ENCODE results near the gene TIMM17B.
"Not testable (repeated sequence)": the region's sequence is repeated elsewhere in the genome, so short reads cannot be mapped to it uniquely, and the experiment has no call there.

Gene TIMM17B

DNA sequence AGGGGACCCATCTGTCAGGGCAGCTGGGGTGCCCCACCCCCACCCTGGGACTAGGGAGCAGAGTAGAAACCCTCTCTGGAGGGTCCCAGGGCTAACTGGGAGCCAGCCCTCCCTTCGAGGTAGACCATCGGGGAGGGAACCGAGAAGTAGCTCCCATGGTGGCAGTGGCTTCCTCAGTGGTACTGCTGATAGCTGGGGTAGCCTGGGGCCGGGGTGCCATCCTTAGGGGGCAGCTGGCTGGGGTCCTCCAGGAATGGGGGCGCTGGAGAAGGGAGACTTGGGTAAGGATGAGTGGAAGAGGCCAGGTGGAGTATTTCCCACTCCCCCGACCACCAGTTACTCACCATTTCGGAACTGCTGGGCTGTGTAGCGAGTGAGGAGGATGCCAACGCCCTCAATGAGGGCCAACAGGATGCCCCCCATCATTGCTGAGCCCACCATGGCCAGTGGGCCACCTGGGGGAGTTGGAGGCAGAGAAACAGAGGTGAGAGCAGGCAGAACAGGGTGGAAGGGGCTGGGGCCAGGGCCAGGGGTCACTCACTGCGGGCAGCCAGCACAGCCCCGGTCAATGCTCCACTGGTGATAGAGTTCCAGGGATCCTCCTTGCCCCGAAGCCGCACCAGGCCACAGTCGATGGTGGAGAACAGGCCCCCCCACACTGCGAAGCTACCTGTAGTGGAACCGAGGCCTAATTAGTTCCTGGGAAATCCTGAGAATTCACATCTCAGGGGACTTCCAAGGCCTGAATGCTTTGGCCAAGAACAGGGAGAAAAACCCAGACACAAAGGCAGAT is 3.8 kb downstream of the TIMM17B start:
- DNase-seq = no peak

DNA sequence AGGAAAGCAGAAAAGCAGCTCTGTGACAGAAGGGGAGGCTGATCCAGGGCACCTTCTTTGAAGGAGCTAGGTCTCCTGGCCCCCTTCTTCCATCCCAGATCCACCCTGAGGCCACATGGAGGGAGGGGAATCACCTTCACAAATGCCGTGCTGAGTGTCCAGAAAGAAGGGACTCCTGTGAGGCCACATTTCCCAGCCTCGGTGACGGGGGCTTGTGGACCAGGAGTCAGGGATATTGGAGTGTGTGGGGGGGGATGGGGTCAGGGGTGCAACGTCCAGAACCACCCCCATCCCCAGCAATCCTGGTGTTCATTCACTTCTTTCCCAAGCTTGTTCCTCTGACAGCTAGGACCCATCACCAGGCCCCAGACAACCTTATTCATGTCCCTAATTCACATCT is 4.7 kb downstream of the TIMM17B start:
- no peak for DNase-seq

DNA sequence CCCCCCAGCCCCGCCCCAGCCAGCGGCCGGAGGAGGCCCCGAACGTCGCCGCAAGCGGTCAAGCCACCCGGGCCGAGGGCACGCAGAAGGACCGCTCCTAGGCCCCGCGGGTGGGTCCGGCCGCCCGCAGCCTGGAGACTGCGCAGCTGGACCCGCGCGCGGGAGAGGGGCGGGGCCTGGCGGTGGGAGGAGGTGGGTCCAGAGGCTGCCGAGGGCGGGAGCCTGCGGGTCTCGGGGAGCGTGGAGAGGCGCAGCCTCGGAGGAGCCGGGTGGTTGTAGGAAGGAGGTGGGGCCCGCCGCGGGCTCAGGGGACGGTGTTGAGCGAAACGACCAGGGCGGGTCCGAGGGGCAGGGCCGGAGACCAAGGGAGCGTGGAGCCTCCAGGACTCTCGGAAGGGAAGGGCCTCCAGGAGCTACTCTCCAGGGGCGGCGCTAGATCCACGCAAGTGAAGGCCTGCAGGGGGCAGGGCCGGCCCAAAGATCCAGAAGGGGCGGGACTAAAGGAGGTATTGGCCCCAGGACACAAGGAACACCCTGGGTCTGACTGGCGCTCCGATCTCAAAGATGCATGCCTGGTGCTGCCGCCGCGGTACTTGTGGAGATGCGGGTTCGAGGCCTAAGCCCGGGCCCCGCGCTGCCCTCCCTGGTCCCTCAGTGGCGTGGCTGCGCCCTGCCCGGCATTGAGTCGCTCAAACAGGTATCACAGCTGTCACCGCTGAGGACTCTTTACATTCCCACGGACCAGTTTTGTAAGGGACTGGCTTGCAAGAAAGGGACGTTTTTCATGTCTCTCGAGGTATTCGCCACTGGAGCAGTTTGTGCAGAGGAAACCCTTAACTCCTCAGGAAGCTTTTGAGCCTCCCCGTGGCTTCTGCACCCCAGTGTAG is 5.9 kb downstream of the TIMM17B start:
- peak; percentile 62 to 65 for DNase-seq

DNA sequence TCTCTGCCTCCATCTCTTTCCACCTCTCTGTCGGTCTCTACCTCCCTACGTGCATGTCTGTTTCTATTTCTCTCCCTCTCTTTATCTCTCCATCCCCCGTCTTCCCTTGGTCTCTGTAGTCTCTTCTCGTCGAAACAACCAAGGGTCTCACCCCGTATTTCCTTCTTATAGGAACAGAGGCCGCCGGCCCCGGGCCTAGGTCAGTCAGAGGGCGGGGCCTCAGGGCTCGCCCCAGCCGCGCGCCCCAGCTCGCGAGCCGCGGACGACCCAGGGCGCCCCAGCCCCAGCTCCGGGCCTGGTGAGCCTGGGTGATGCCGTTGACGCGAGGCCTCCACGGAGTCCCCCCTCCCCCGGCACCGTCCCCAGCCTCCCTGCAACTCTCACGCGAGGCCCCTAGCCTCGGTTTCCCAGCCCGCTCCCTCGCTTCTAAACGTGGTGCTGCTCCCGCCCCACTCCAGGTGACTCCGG is 6.6 kb downstream of the TIMM17B start:
- no peak for DNase-seq

DNA sequence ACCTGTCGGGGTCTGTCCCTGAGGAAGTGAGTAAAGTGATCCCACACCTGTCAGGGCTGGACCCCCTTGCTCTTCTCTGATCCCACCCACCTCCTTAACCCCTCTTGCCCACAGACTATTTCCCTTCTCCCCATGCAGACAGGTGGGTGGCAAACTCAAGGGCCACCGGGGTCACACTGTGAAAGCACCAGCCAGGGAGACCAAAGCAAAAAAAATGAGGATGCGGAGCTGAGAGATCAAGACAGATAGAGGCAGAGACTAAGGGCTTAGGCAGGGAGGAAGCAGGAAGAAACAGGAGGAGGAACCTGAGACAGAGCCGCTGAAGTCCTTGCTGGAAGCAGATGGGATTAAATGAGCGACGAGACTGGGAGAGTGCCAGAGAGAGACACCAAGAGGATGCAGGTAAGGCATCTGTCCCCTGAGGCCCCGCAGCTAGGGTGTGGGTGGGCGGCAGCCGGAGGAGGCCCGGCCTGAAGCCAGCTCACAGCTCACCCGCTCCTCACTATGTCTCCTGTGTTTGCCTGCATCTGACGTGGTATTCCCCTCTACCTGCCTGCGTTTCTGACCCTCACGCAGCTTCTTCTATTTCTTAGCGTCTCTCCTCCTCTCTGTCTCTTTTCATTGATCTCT is 7.2 kb downstream of the TIMM17B start:
- no peak for DNase-seq

DNA sequence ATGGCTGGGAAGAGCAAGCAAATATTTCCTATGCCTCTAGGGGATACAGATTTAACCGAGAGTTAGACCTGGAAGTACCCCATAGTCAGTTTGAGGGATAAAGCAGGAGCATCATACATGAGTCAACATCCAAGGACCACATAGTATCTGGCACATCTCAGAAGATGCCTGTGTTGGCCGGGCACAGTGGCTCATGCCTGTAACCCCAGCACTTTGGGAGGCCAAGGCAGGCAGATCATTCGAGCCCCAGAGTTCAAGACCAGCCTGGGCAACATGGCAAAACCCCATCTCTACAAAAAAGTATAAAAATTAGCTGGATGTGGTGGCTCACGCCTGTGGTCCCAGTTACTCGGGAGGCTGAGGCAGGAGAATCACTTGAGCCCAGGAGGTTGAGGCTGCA is 11.0 kb downstream of the TIMM17B start:
- DNase-seq = not testable (repeated sequence)

DNA sequence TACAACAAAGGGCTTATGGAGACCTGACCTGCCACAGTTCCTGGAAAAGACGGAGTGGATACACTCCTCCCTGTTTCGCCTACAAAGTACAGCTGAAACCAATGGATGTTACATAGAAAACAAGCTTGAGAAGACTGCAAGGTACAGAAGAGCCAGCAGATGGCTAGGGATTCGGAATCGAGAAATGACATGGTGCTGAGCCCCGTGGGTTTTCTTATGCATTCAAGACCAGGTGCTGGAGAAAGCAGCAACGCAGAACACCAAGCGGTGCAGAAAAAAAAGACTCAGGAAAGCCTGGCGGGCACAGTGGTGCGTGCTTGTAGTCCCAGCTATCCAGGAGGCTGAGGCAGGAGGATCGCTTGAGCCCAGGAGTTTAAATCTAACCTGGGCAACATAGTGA is 13.8 kb downstream of the TIMM17B start:
- DNase-seq = no peak

DNA sequence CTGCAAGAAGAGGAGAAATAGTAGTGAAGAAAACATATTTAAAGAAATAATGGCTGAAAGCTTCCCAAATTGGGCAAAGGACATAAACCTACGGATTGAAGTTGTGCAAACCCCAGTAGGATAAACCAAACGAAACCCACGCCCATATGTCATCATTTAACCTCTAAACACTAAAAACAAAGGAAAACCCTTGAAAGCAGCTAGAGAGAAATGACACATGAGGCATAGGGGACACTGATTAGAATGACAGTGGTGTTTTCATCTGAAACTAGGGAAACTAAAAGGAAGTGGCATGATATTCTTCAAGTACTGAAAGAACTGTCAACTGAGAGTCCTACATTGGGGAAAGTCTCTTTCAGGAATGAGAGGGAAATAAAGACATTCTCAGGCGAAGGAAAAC is 20.6 kb downstream of the TIMM17B start:
- DNase-seq = not testable (repeated sequence)

DNA sequence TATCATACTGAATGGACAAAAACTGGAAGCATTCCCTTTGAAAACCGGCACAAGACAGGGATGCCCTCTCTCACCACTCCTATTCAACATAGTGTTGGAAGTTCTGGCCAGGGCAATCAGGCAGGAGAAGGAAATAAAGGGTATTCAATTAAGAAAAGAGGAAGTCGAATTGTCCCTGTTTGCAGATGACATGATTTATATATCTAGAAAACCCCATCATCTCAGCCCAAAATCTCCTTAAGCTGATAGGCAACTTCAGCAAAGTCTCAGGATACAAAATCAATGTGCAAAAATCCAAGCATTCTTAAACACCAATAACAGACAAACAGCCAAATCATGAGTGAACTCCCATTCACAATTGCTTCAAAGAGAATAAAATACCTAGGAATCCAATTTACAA is 25.6 kb downstream of the TIMM17B start:
- DNase-seq = not testable (repeated sequence)

DNA sequence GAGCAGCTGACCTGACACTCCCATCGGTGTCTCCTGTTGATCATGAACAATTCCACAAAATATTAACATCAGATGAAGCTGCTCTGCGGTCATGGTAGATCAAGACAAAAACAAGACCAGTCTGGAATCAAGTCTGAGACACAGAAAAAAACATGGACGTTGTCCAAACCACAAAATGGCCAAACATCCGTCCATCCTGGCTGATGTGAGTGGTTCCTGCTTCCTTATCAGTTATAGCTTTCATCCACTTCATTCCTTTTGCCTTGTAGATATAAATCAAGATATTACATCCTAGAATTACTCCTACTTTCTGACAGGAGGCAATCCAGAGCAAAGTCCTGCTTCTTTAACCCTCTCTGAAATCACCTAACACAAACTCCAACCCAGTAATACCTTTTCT is 33.4 kb downstream of the TIMM17B start:
- no peak for DNase-seq

DNA sequence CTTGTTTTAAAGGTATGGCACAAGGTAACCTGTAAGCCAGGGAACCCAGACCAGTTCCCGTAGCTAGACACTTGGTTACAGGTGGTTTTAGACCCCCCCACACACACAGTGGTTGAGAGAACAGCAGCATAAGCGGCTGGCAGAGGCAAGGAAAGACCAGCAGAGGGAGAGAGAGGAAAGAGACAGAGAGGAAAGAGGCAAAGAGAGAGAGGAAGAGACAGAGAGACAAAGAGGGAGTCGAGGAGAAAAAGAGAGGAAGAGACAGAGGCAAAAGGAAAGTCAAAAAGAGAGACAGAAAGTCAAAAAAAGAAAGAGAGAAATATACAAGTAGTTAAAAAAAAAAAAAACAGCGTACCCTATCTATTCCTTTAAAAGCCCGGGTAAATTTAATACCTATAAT is 42.7 kb downstream of the TIMM17B start:
- DNase-seq = peak in 1 of 2 experiments; percentile 1

DNA sequence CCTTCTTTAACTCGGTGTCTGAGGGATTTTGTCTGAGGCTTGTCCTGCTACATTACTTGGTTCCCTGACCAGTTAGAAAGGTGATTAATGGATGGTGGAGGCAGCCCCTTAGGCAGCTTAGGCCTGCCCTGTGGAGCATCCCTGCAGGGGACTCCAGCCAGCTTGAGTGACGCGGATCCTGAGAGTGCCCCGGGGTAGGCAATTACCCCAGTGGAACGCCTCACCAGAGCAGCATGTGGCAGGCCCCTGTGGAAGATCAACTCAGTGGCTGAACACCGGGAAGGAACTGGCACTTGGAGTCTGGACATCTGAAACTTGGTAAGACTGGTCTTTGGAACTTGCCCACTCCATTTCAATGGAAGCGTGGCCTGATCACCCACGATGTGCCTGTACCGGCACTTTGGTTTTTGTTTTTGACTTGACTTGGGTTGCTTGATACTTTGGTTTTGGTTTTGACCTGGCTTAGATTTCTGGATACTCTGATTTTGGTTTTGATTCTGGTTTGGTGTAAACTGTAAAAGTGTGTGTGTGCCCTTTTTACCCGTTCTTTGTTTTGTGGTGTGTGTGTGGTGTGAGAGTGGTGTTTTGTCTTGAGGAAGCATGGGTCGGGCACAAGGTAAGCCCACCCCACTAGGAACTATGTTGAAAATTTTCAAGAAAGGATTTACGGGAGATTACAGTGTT is 43.3 kb downstream of the TIMM17B start:
- DNase-seq = not testable (repeated sequence)

DNA sequence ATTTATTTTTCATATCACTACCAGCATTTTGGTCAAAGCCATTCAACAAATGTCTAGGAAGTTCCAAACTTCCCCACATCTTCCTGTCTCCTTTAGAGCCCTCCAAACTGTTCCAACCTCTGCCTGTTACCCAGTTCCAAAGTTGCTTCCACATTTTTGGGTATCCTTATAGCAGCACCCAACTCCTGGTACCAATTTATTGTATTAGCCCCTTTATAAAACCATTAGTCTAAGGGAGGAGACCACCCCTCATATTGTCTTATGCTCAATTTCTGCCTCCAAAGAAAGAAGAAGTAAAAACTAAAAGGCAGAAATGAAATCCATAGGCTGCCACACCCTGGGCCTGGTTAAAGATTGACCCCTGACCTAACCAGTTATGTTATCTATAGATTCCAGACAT is 44.1 kb downstream of the TIMM17B start:
- not testable (repeated sequence) for DNase-seq

DNA sequence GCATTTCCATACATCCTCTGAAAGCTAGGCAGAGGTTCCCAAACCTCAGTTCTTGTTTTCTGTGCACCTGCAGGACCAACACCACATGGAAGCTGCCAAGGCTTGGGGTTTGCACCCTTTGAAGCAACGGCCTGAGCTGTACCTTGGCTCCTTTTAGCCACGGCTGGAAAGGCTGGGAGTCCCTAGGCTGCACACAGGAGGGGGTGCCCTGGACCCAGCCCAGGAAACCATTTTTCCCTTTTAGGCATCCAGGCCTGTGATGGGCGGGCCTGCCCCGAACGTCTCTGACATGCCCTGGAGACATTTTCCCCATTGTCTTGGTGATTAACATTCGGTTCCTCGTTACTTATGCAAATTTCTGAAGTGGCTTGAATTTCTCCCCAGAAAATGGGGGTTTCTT is 44.7 kb downstream of the TIMM17B start:
- DNase-seq = no peak

DNA sequence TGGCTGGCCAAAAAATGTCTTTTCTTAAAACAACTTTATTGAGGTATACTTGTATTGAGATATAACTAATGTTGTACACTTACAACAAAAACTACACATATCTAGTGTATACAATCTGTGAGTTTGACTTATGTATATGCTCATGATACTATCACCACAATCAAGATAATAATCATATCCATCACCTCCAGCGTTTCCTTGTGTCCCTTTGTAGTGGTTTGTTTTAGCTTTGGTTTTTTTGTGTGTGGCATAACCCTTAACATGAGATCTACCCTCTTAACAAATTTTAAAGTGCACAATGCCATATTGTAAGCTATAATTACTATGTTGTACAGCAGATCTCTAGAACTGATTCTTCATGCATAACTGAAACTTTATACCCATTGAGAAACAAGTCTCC is 48.7 kb downstream of the TIMM17B start:
- no peak for DNase-seq

Measured in AML-193 (cell line).